Measurements from ENCODE around the gene ZNF787. TPM values are rescaled to one million over a fixed set of nuclear protein-coding genes. Genes with fewer than 3 reads are reported as not detected.

Gene ZNF787
- total and polyA plus RNA-seq, 10 donors: 16.6 to 53.8 (median 30.9) TPM

DNA sequence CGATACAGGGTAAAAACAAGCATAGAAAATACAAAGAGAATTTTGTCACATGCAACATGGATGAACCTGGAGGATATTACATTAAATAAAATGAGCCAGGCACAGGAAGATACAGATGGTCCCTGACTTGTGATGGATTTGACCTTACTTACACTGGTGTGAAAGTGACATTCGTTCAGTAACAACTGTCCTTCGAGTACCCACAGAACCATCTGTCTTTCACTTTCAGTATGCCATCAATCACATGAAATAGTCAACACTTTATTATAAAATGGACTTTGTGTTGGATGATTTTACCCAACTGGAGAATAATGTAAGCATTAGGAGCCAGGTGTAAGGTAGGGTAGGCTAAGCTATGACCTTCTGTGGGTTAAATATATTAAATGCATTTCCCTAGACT, 51.5 kb downstream of the ZNF787 start:
- Histone ChIP-seq H3K27ac (no peak overlapping the region), H3K4me3 (no peak overlapping the region), H3K27me3 (replicated peaks in 1 of 7) (peaks cover 0 to 21% (median 0%) of the 10 kb centered on the region in 7 donors), H3K4me1 (peaks cover 0 to 13% (median 11%) of the 10 kb centered on the region in 6 donors), H3K36me3 (no peaks in the 10 kb centered on the region), H3K9me3 (peaks cover 0 to 1% (median 0%) of the 10 kb centered on the region in 8 donors)
- no peak for DNase-seq
- intact Hi-C loops (cut with DNase I; ENCODE audit: low total_unique reads): loop anchor here (10.0 kb wide), 2 partner anchors 185 to 275 kb away; no protein-coding TSS in a partner anchor
- TF ChIP-seq POLR2AphosphoS5 (IDR thresholded peaks at IDR 0.05) (no peak), POLR2A (IDR thresholded peaks at IDR 0.05) (no peak)
- TF ChIP-seq, protein P1, sequence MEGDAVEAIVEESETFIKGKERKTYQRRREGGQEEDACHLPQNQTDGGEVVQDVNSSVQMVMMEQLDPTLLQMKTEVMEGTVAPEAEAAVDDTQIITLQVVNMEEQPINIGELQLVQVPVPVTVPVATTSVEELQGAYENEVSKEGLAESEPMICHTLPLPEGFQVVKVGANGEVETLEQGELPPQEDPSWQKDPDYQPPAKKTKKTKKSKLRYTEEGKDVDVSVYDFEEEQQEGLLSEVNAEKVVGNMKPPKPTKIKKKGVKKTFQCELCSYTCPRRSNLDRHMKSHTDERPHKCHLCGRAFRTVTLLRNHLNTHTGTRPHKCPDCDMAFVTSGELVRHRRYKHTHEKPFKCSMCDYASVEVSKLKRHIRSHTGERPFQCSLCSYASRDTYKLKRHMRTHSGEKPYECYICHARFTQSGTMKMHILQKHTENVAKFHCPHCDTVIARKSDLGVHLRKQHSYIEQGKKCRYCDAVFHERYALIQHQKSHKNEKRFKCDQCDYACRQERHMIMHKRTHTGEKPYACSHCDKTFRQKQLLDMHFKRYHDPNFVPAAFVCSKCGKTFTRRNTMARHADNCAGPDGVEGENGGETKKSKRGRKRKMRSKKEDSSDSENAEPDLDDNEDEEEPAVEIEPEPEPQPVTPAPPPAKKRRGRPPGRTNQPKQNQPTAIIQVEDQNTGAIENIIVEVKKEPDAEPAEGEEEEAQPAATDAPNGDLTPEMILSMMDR (IDR thresholded peaks at IDR 0.05 in 8 of 11, conservative IDR thresholded peaks at IDR 0.05 in 3 of 11): no peak
- 31 to 67% (median 47%) methylated on average over 3 of the region's 3 CpGs for WGBS, 5 donors

DNA sequence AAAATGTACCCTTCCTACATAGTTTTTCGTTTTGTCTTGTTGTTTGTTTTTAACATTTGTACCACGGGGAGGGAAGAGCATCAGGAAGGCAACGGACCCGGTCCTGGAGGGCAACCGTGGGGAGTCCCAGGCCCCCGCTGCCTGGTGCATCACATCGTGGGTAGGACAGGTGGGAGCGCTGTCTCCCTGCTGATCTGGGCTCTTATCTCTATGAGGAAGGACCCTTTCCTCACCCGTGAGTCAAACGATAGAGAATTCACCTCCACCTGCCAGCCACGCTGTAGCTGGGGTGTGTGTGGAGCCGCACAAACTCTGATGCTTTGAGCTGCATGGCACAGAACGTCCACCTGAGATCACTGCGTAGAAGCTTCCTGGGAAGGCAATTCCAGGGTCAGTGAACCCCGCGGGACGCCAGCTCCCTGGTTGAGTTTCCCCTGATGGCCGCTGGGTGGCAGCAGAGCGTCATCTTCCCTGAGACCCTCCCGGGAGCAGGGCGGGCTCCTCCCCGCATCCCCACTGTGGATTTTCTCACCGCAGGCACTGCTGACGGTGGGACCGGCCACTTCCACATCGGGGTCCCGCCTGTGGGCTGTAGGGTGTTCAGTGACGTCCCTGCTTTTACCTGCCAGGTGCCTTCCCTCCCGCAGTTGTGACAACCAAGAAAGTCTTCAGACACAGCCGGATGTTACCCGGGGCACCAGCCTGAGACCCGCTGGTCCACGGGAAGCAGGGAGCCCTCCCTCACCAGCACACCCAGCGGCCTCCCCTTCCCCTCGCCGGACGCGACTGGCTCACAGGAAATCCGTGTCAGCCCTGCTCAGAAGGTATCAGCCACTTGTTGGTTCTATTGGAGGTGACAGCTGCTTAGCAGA, 54.7 kb downstream of the ZNF787 start:
- WGBS, 5 donors: 2 to 4% (median 4%) methylated on average over 25 to 39 of the region's 39 CpGs
- Histone ChIP-seq H3K27me3 (replicated peaks in 1 of 7) (peaks cover 0 to 42% (median 5%) of the 10 kb centered on the region in 7 donors), H3K36me3 (no peaks in the 10 kb centered on the region), H3K4me3 (peak overlapping the region in 5 of 8 donors; percentile 4 to 58 (median 25)), H3K4me1 (peaks cover 0 to 13% (median 11%) of the 10 kb centered on the region in 6 donors), H3K27ac (no peak overlapping the region), H3K9me3 (peaks cover 0 to 5% (median 0%) of the 10 kb centered on the region in 8 donors)
- TF ChIP-seq, protein P1 (IDR thresholded peaks at IDR 0.05 in 8 of 11, conservative IDR thresholded peaks at IDR 0.05 in 3 of 11): peak; percentile 60 to 95 (median 91)
- peak in 2 of 3 donors; percentile 23 to 29 for TF ChIP-seq POLR2AphosphoS5 (IDR thresholded peaks at IDR 0.05)
- TF ChIP-seq POLR2A (IDR thresholded peaks at IDR 0.05): no peak
- peak; percentile 91 for DNase-seq
- intact Hi-C loops (cut with DNase I; ENCODE audit: low total_unique reads): no loop called here

DNA sequence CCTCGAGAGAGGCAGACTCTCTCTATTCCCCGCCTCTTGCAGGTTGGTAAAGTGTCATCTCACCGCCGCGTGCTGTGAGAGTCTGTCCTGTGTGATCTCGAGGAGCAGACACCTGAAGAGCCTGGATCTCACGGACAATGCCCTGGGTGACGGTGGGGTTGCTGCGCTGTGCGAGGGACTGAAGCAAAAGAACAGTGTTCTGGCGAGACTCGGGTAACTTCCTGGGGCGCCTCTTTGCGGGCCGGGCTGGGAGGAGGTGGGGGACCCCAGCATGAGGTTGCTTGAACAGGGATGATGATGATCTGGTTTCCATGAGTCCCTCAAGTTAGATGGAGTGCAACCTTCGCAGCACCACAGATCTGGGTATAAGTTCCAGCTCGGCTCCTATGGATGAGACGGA, 67.5 kb downstream of the ZNF787 start:
- no peaks in the 10 kb centered on the region for H3K36me3 ChIP-seq
- no peaks in the 10 kb centered on the region for H3K4me1 ChIP-seq
- no peak overlapping the region for H3K27ac ChIP-seq
- TF ChIP-seq POLR2A (IDR thresholded peaks at IDR 0.05) (no peak), POLR2AphosphoS5 (IDR thresholded peaks at IDR 0.05) (no peak)
- TF ChIP-seq, protein P1 (IDR thresholded peaks at IDR 0.05 in 8 of 11, conservative IDR thresholded peaks at IDR 0.05 in 3 of 11): no peak
- H3K9me3 ChIP-seq: peaks cover 0 to 16% (median 6%) of the 10 kb centered on the region in 8 donors
- DNase-seq: no peak
- intact Hi-C loops (cut with DNase I; ENCODE audit: low total_unique reads): no loop called here
- WGBS, 5 donors: 86 to 95% (median 89%) methylated on average over 18 of the region's 18 CpGs
- peaks cover 0 to 52% (median 0%) of the 10 kb centered on the region in 7 donors for H3K27me3 ChIP-seq (replicated peaks in 1 of 7)
- no peak overlapping the region for H3K4me3 ChIP-seq

Small RNA genes within 50 kb of the gene (small RNA-seq; reads per million reads assigned to genes)
- 0 reads per million in 4 donors for gene AC024580.2
- gene RF00019: 0 reads per million in 4 donors

Other genes with a start within 250 kb of the ZNF787 start
- gene NLRP13, start 189.0 kb downstream of the ZNF787 start, total RNA-seq: not detected
- gene NLRP13, start 189.0 kb downstream of the ZNF787 start, polyA plus RNA-seq: not detected
- not detected for gene NLRP8, start 173.5 kb downstream of the ZNF787 start, total RNA-seq
- not detected for gene NLRP8, start 173.5 kb downstream of the ZNF787 start, polyA plus RNA-seq
- gene NLRP5, start 134.5 kb downstream of the ZNF787 start, total RNA-seq: not detected
- not detected for gene NLRP5, start 134.5 kb downstream of the ZNF787 start, polyA plus RNA-seq
- 10 to 100 TPM; 17.0 to 27.9 (median 23.1) TPM for gene ZNF444, start 20.0 kb upstream of the ZNF787 start, total RNA-seq
- gene ZNF444, start 20.0 kb upstream of the ZNF787 start, polyA plus RNA-seq: 10 to 100 TPM; 17.0 to 35.1 (median 22.6) TPM
- gene GALP, start 54.7 kb upstream of the ZNF787 start, total RNA-seq: not detected
- not detected for gene GALP, start 54.7 kb upstream of the ZNF787 start, polyA plus RNA-seq
- gene ZSCAN5B, start 76.5 kb upstream of the ZNF787 start, total RNA-seq: not detected
- under 1 TPM in 2 of 3 donors, not detected in 1; 0.03 to 0.11 TPM for gene ZSCAN5B, start 76.5 kb upstream of the ZNF787 start, polyA plus RNA-seq
- not detected for gene ZSCAN5C, start 81.0 kb upstream of the ZNF787 start, total RNA-seq
- gene ZSCAN5C, start 81.0 kb upstream of the ZNF787 start, polyA plus RNA-seq: not detected
- gene EDDM13, start 151.5 kb upstream of the ZNF787 start, total RNA-seq: not detected
- 1 to 10 TPM in 2 of 3 donors, under 1 TPM in 1; 0.71 to 1.2 (median 1.1) TPM for gene EDDM13, start 151.5 kb upstream of the ZNF787 start, polyA plus RNA-seq
- gene ZSCAN5A, start 193.5 kb upstream of the ZNF787 start, total RNA-seq: 10 to 100 TPM in 4 of 7 donors, 1 to 10 TPM in 3; 5.6 to 18.7 (median 11.4) TPM
- gene ZSCAN5A, start 193.5 kb upstream of the ZNF787 start, polyA plus RNA-seq: 1 to 10 TPM; 3.4 to 4.9 (median 4.4) TPM

Measured in spleen (tissue), 11 donors.